ENCODE results near the gene DNAI1. TPM values are rescaled to one million over a fixed set of nuclear protein-coding genes. Genes with fewer than 3 reads are reported as not detected.

Gene DNAI1
- total RNA-seq, 1 donor from 2014 or later, result 0.52 TPM

GRCh38 chr9:34490360-34490759 lies 31.8 kb downstream of the DNAI1 start:
- DNase-seq (ENCODE audit: low spot score), result no peak

GRCh38 chr9:34490760-34491159 lies 32.2 kb downstream of the DNAI1 start:
- no peak for DNase-seq (ENCODE audit: low spot score)

- DNase-seq (ENCODE audit: low spot score), result no peak
These were observed 33.0 kb downstream of the DNAI1 start for GRCh38 chr9:34491596-34491995.

GRCh38 chr9:34492051-34492450 lies 33.4 kb downstream of the DNAI1 start:
- DNase-seq (ENCODE audit: low spot score), result no peak

- peak; percentile 60 for DNase-seq (ENCODE audit: low spot score)
These were observed 35.4 kb downstream of the DNAI1 start for GRCh38 chr9:34493972-34494535.

- no peak for DNase-seq (ENCODE audit: low spot score)
These were observed 37.6 kb downstream of the DNAI1 start for GRCh38 chr9:34496149-34496712.

- DNase-seq (ENCODE audit: low spot score), result no peak
These were observed 39.9 kb downstream of the DNAI1 start for GRCh38 chr9:34498553-34498952.

- no peak for DNase-seq (ENCODE audit: low spot score)
These were observed 40.5 kb downstream of the DNAI1 start for GRCh38 chr9:34499076-34499475.

GRCh38 chr9:34500623-34501267 lies 42.1 kb downstream of the DNAI1 start:
- peak; percentile 46 for DNase-seq (ENCODE audit: low spot score)

GRCh38 chr9:34501372-34501771 lies 42.8 kb downstream of the DNAI1 start:
- DNase-seq (ENCODE audit: low spot score), result no peak

- peak; percentile 59 for DNase-seq (ENCODE audit: low spot score)
These were observed 43.4 kb downstream of the DNAI1 start for GRCh38 chr9:34501889-34502425.

GRCh38 chr9:34502471-34502870 lies 43.9 kb downstream of the DNAI1 start:
- DNase-seq (ENCODE audit: low spot score), result no peak

- DNase-seq (ENCODE audit: low spot score), result no peak
These were observed 44.3 kb downstream of the DNAI1 start for GRCh38 chr9:34502891-34503290.

- DNase-seq (ENCODE audit: low spot score), result no peak
These were observed 44.8 kb downstream of the DNAI1 start for GRCh38 chr9:34503406-34503805.

GRCh38 chr9:34505370-34506120 lies 46.9 kb downstream of the DNAI1 start:
- DNase-seq (ENCODE audit: low spot score), result no peak

GRCh38 chr9:34506623-34507022 lies 48.0 kb downstream of the DNAI1 start:
- no peak for DNase-seq (ENCODE audit: low spot score)

- no peak for DNase-seq (ENCODE audit: low spot score)
These were observed 49.0 kb downstream of the DNAI1 start for GRCh38 chr9:34507556-34507955.

- DNase-seq (ENCODE audit: low spot score), result no peak
These were observed 49.4 kb downstream of the DNAI1 start for GRCh38 chr9:34507966-34508365.

GRCh38 chr9:34508463-34508862 lies 49.9 kb downstream of the DNAI1 start:
- no peak for DNase-seq (ENCODE audit: low spot score)

- no peak for DNase-seq (ENCODE audit: low spot score)
These were observed 50.3 kb downstream of the DNAI1 start for GRCh38 chr9:34508951-34509350.

GRCh38 chr9:34510497-34511468 lies 52.2 kb downstream of the DNAI1 start:
- no peak for DNase-seq (ENCODE audit: low spot score)

Data from mucosa of gallbladder (tissue), 1 donor.